Activated naive CD4-positive, alpha-beta T cell treated with anti-CD3 and anti-CD28 coated beads for 36 hours (primary cell): ENCODE measurements around the gene PRICKLE1. TPM values are rescaled to one million over a fixed set of nuclear protein-coding genes. Genes with fewer than 3 reads are reported as not detected.

Source experiments
- CTCF ChIA-PET: fragments of 350-600 bp; sonication (Branson Sonifier 250); formaldehyde crosslinking; loops from one replicate; lab custom pipeline; 2021; ENCODE audit warnings: antibody characterized with exemption; lab: Charles Lee
- DNase-seq: peaks from one replicate; pipeline ENCODE4 v3.0.0-alpha.2; 2020
- H3K27ac Mint-ChIP-seq: one replicate; pipeline ENCODE4 v1.8.0; 2021; ENCODE audit warnings: mild to moderate bottlenecking, mixed read lengths
- H3K27me3 Mint-ChIP-seq: one replicate; pipeline ENCODE4 v1.8.0; 2021; ENCODE audit warnings: low read depth, mixed read lengths
- H3K36me3 Mint-ChIP-seq: one replicate; pipeline ENCODE4 v1.8.0; 2021; ENCODE audit warnings: low read depth, mixed read lengths
- H3K4me1 Mint-ChIP-seq: one replicate; pipeline ENCODE4 v1.8.0; 2021; ENCODE audit warnings: low read depth, mixed read lengths
- H3K4me3 Mint-ChIP-seq: one replicate; pipeline ENCODE4 v1.8.0; 2021; ENCODE audit warnings: mild to moderate bottlenecking, moderate library complexity, mixed read lengths
- H3K9me3 Mint-ChIP-seq: one replicate; pipeline ENCODE4 v1.8.0; 2021; ENCODE audit warnings: mixed read lengths
- intact Hi-C: fragments of 100-400 bp; cut with micrococcal nuclease; formaldehyde crosslinking; loops from one replicate; pipeline ENCODE4 v1.15.1; 2023
- total RNA-seq, 2 experiments: library from RNA; stranded (reverse); gene quantifications; one replicate each; pipeline ENCODE4 v1.2.3, GENCODE V29; 2021

PRICKLE1 gene
- total RNA-seq, 2 experiments from 2014 or later: not detected

GRCh38 chr12:42609605-42610004 lies 20.1 kb upstream of the PRICKLE1 start:
- Mint-ChIP-seq H3K4me3 (no peak overlapping the region), H3K27ac (no peak overlapping the region), H3K36me3 (no peaks in the 10 kb centered on the region), H3K9me3 (no peaks in the 10 kb centered on the region), H3K27me3 (no peaks in the 10 kb centered on the region), H3K4me1 (no peaks in the 10 kb centered on the region)
- no peak for DNase-seq
- intact Hi-C loops: no loop called here
- CTCF ChIA-PET: no interaction called here

GRCh38 chr12:42608196-42608825 lies 18.8 kb upstream of the PRICKLE1 start:
- DNase-seq: no peak
- Mint-ChIP-seq H3K9me3 (no peaks in the 10 kb centered on the region), H3K4me3 (no peak overlapping the region), H3K27me3 (no peaks in the 10 kb centered on the region), H3K36me3 (no peaks in the 10 kb centered on the region), H3K27ac (no peak overlapping the region), H3K4me1 (no peaks in the 10 kb centered on the region)
- CTCF ChIA-PET: no interaction called here
- intact Hi-C loops: no loop called here

- Mint-ChIP-seq H3K4me1 (no peaks in the 10 kb centered on the region), H3K4me3 (no peak overlapping the region), H3K36me3 (no peaks in the 10 kb centered on the region), H3K27me3 (no peaks in the 10 kb centered on the region), H3K9me3 (no peaks in the 10 kb centered on the region), H3K27ac (no peak overlapping the region)
- CTCF ChIA-PET: no interaction called here
- intact Hi-C loops: no loop called here
- DNase-seq: no peak
Observed at GRCh38 chr12:42607584-42608058, 18.1 kb upstream of the PRICKLE1 start.

- no peaks in the 10 kb centered on the region for H3K4me1 Mint-ChIP-seq
- no peak overlapping the region for H3K27ac Mint-ChIP-seq
- H3K4me3 Mint-ChIP-seq: no peak overlapping the region
- CTCF ChIA-PET: no interaction called here
- intact Hi-C loops: no loop called here
- no peaks in the 10 kb centered on the region for H3K9me3 Mint-ChIP-seq
- no peaks in the 10 kb centered on the region for H3K36me3 Mint-ChIP-seq
- DNase-seq: no peak
- H3K27me3 Mint-ChIP-seq: no peaks in the 10 kb centered on the region
Observed at GRCh38 chr12:42606471-42606870, 16.9 kb upstream of the PRICKLE1 start.

GRCh38 chr12:42605685-42606084 lies 16.1 kb upstream of the PRICKLE1 start:
- no peak overlapping the region for H3K4me3 Mint-ChIP-seq
- no peaks in the 10 kb centered on the region for H3K4me1 Mint-ChIP-seq
- no peaks in the 10 kb centered on the region for H3K36me3 Mint-ChIP-seq
- CTCF ChIA-PET: no interaction called here
- DNase-seq: no peak
- H3K9me3 Mint-ChIP-seq: no peaks in the 10 kb centered on the region
- intact Hi-C loops: no loop called here
- peaks cover 1% of the 10 kb centered on the region for H3K27me3 Mint-ChIP-seq
- no peak overlapping the region for H3K27ac Mint-ChIP-seq

- H3K27ac Mint-ChIP-seq: no peak overlapping the region
- no peak overlapping the region for H3K4me3 Mint-ChIP-seq
- intact Hi-C loops: no loop called here
- no peaks in the 10 kb centered on the region for H3K36me3 Mint-ChIP-seq
- H3K9me3 Mint-ChIP-seq: no peaks in the 10 kb centered on the region
- peaks cover 5% of the 10 kb centered on the region for H3K27me3 Mint-ChIP-seq
- CTCF ChIA-PET: no interaction called here
- H3K4me1 Mint-ChIP-seq: no peaks in the 10 kb centered on the region
- no peak for DNase-seq
Observed at GRCh38 chr12:42603246-42603990, 13.9 kb upstream of the PRICKLE1 start.

GRCh38 chr12:42593874-42594273 lies 4.3 kb upstream of the PRICKLE1 start:
- H3K9me3 Mint-ChIP-seq: no peaks in the 10 kb centered on the region
- no peak for DNase-seq
- H3K27ac Mint-ChIP-seq: no peak overlapping the region
- H3K36me3 Mint-ChIP-seq: no peaks in the 10 kb centered on the region
- CTCF ChIA-PET: no interaction called here
- peaks cover 10% of the 10 kb centered on the region for H3K4me1 Mint-ChIP-seq
- H3K27me3 Mint-ChIP-seq: peaks cover 49% of the 10 kb centered on the region
- no peak overlapping the region for H3K4me3 Mint-ChIP-seq
- intact Hi-C loops: no loop called here

- Mint-ChIP-seq H3K4me1 (peaks cover 14% of the 10 kb centered on the region), H3K36me3 (no peaks in the 10 kb centered on the region), H3K27me3 (peaks cover 60% of the 10 kb centered on the region), H3K27ac (no peak overlapping the region), H3K9me3 (no peaks in the 10 kb centered on the region), H3K4me3 (peak overlapping the region; percentile 64)
- CTCF ChIA-PET: no interaction called here
- DNase-seq: no peak
- intact Hi-C loops: no loop called here
Observed at GRCh38 chr12:42590330-42590934, 886 bp upstream of the PRICKLE1 start.

GRCh38 chr12:42588524-42589464 lies 752 bp downstream of the PRICKLE1 start:
- CTCF ChIA-PET: no interaction called here
- Mint-ChIP-seq H3K36me3 (no peaks in the 10 kb centered on the region), H3K4me1 (peaks cover 14% of the 10 kb centered on the region), H3K27me3 (peaks cover 56% of the 10 kb centered on the region), H3K4me3 (peak overlapping the region; percentile 65), H3K27ac (no peak overlapping the region), H3K9me3 (no peaks in the 10 kb centered on the region)
- intact Hi-C loops: loop anchor here (5.0 kb wide), 2 partner anchors 749 to 1294 kb away; no protein-coding TSS in a partner anchor
- DNase-seq: peak; percentile 21

- CTCF ChIA-PET: interaction anchor here (0.8 kb wide), 1 partner anchor 53 kb away, joined by 3 read pairs; no protein-coding TSS in a partner anchor
- DNase-seq: no peak
- intact Hi-C loops: loop anchor here (5.0 kb wide), 2 partner anchors 749 to 1294 kb away; no protein-coding TSS in a partner anchor
- H3K36me3 Mint-ChIP-seq: no peaks in the 10 kb centered on the region
- no peaks in the 10 kb centered on the region for H3K9me3 Mint-ChIP-seq
- peaks cover 57% of the 10 kb centered on the region for H3K27me3 Mint-ChIP-seq
- peaks cover 14% of the 10 kb centered on the region for H3K4me1 Mint-ChIP-seq
- H3K4me3 Mint-ChIP-seq: no peak overlapping the region
- no peak overlapping the region for H3K27ac Mint-ChIP-seq
Observed at GRCh38 chr12:42587601-42588523, 1.7 kb downstream of the PRICKLE1 start.

- CTCF ChIA-PET: interaction anchor here (0.7 kb wide), 1 partner anchor 122 kb away, joined by 3 read pairs; no protein-coding TSS in a partner anchor
- Mint-ChIP-seq H3K27me3 (peaks cover 49% of the 10 kb centered on the region), H3K4me1 (peaks cover 14% of the 10 kb centered on the region), H3K36me3 (no peaks in the 10 kb centered on the region), H3K27ac (no peak overlapping the region), H3K9me3 (no peaks in the 10 kb centered on the region), H3K4me3 (no peak overlapping the region)
- DNase-seq: no peak
- intact Hi-C loops: loop anchor here (5.0 kb wide), 2 partner anchors 751 to 1296 kb away; no protein-coding TSS in a partner anchor
Observed at GRCh38 chr12:42586268-42586667, 3.3 kb downstream of the PRICKLE1 start.
